NCI-H1436 (cell line): ENCODE data around the gene FGGY.
"Not testable (repeated sequence)": the region's sequence is repeated elsewhere in the genome, so short reads cannot be mapped to it uniquely, and the experiment has no call there.

ENCODE experiments used
- DNase-seq: peaks from one replicate; lab custom pipeline; 2025; lab: John Stamatoyannopoulos, UW

The FGGY gene

GRCh38 chr1:59579222-59579621 is 282.3 kb downstream of the FGGY start:
- DNase-seq, result no peak

GRCh38 chr1:59580257-59580656 is 283.4 kb downstream of the FGGY start:
- no peak for DNase-seq

- not testable (repeated sequence) for DNase-seq
Observed at GRCh38 chr1:59592410-59592809, 295.5 kb downstream of the FGGY start.

DNA sequence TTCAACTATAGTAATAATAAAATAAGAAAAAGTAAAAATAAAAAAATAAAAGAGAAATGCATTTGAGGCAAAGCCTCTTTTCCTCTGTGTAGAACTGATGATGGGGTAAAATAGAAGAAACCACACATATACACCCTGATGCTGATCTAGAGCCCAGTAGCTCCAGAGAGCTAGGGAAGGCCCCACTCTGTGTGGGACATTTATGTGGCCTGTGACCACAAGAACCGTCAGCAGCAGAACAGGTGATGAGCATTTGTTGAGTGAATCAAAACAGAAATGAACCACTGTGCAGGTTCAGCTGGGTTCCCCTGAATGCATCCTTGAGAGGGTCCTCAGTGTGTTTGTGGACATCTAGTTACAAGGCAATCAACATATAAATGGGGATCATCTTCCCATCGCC is 296.0 kb downstream of the FGGY start:
- no peak for DNase-seq

GRCh38 chr1:59593798-59594790 is 297.2 kb downstream of the FGGY start:
- no peak for DNase-seq

DNA sequence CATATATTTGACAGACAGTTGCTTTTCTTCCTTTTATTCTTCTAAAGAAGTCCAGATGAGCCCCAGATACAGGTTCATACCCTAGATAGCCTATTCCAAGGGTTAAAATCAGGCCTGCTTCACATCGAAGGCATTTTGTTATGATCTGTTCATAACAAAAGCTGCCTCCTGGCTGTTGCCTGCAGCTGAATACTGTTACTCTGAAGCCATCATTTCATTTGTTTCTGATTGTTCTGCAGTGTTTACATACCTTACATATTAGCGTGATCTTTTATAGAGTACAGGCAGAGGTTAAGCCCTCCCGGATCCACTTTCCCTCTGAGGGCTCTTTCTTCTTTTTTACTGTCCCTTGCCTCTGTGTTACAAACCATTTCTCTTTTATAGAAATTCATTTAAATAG is 298.9 kb downstream of the FGGY start:
- DNase-seq, result no peak

DNA sequence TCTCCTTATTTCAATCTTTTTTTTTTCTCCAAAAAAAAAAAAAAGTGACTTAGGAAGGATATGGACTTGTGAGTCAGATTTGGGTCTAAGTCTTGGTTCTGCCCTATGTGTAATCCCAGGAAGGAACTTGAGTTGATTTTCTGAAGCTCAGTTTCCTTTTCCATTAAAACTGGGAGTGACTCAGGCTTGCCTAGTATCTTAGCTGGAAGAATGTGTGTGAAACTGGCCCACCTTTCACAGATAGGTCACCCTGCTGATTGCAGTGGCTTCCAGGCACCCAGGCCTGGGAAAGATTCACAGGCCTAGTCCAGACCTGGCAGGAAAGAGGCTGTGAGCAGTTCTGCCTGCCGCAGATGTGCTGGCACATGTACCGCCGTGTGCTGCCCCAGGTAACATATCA is 299.5 kb downstream of the FGGY start:
- DNase-seq, result no peak

- no peak for DNase-seq
Observed at GRCh38 chr1:59596956-59597355, 300.1 kb downstream of the FGGY start.

DNA sequence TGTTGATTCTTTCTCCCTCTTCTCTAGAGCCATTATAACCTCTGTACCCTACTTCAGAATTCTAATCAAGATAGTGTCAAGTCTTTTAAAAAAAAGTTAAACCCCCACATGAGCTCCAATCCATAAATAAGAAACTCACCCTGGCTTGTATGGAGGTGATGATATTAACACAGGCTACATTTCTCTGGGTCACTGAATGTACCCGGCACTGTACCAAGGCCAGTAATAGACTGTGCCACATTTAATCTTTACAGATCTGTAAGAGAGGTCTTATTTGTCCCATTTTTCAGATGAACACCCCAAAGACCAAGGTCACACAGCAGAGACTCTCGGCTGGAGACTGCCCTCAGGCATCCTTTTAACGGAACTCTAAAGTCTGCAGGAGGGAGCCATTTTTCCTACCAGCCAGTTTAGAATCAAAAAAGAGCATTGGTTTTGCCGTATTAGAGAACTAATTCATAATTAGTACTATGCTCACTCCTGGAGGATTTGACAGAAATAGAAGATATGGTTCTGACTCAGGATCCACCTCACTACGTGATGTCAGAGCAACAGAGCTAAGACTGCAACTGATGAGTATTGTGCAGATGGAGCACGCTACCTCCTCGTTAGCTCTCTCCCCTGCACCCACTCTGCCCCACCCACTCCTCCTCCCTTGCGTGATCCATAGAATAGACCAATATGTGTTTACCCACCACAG is 300.7 kb downstream of the FGGY start:
- no peak for DNase-seq

DNA sequence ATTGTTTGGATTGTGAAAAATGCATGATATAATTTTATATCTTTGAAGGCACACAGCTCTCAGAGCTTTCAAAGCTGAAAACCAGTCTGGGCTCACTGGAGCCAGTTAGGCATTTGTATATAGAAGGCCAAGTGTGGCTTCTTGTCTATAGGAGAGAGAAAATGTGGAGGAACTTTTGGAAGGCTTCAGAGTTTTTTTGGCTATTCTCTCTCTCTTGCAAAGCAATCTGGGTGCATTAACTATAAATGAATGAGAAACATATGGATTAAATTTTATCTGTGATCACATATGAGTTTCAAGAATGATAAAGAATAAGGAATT is 301.2 kb downstream of the FGGY start:
- no peak for DNase-seq

- no peak for DNase-seq
Observed at GRCh38 chr1:59601041-59601441, 304.1 kb downstream of the FGGY start.

- no peak for DNase-seq
Observed at GRCh38 chr1:59601811-59602210, 304.9 kb downstream of the FGGY start.

GRCh38 chr1:59604191-59604590 is 307.3 kb downstream of the FGGY start:
- no peak for DNase-seq

- DNase-seq, result no peak
Observed at GRCh38 chr1:59605184-59605583, 308.3 kb downstream of the FGGY start.

GRCh38 chr1:59605761-59606160 is 308.9 kb downstream of the FGGY start:
- no peak for DNase-seq

- DNase-seq, result no peak
Observed at GRCh38 chr1:59609245-59609644, 312.4 kb downstream of the FGGY start.

DNA sequence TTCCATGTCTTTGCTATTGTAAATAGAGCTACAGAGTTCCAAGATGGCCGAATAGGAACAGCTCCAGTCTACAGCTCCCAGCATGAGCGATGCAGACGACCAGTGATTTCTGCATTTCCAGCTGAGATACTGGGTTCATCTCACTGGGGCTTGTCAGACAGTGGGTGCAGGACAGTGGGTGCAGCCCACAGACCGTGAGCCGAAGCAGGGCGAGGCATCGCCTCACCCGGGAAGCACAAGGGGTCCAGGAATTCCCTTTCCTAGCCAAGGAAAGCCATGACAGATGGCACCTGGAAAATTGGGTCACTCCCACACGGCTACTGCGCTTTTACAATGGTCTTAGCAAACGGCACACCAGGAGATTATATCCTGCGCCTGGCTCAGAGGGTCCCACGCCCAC is 313.6 kb downstream of the FGGY start:
- not testable (repeated sequence) for DNase-seq

DNA sequence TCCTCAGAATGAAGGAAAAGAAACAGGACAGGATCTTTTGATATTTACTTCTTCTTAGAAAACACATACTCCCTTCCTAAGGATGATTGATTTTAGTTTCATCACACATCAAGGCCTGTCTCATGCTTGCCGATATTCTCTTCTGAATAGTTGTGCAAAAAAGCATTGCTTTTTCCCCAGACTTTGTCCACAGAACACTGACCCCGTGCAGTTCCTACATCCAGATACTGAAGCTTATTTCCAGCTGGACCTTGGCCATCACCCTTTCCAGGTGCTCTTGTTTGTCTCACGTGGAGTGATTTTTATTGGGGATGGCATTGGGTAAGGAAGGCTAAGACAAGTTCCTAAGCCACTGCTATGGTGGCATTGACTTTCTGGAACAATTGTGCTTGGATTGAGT is 320.5 kb downstream of the FGGY start:
- no peak for DNase-seq

- no peak for DNase-seq
Observed at GRCh38 chr1:59619557-59619956, 322.7 kb downstream of the FGGY start.

GRCh38 chr1:59625384-59625783 is 328.5 kb downstream of the FGGY start:
- no peak for DNase-seq

DNA sequence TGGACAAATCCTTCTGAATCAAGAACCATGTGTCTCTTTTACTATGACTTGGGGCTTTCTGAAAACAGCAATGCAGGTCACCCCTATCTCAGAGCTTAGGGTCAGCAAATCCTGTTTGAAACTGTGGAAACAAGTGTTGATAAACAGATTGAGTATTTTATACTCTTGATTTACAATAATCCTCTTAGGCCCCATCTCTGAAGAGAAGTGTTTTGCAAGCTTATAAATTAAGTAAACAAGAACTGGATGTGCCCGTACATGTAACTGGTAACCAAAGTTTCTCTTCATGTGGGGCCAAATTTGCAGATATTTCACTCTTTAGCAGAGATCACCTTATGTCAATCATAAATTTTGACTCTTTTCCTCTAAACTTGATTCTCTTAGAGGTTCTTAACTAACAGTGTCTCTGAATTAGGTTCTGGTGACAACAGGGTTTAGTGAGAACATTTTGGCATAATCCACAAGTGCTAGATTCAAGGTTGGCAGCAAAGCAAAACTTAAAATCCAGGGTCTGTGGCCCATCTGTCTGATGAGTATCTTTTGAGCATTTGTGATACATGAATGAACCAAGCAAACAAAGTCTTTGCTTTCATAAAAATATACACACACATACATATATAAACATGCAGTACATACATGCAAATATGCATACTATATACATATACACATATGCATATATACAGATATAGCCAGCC is 334.8 kb downstream of the FGGY start:
- no peak for DNase-seq

- peak; percentile 52 for DNase-seq
Observed at GRCh38 chr1:59635097-59635496, 338.2 kb downstream of the FGGY start.

- DNase-seq, result no peak
Observed at GRCh38 chr1:59638231-59638711, 341.4 kb downstream of the FGGY start.
